Tracheal epithelial cell (primary cell): ENCODE measurements around the gene ST6GAL2. TPM values are rescaled to one million over a fixed set of nuclear protein-coding genes. Genes with fewer than 3 reads are reported as not detected.

ENCODE experiments used
- total RNA-seq: library from RNA; depleted of rRNA; stranded (reverse); fragments of >200 nt; gene quantifications from 2 replicates; pipeline ENCODE4 v1.2.1, GENCODE V29; 2014

Gene ST6GAL2, protein sequence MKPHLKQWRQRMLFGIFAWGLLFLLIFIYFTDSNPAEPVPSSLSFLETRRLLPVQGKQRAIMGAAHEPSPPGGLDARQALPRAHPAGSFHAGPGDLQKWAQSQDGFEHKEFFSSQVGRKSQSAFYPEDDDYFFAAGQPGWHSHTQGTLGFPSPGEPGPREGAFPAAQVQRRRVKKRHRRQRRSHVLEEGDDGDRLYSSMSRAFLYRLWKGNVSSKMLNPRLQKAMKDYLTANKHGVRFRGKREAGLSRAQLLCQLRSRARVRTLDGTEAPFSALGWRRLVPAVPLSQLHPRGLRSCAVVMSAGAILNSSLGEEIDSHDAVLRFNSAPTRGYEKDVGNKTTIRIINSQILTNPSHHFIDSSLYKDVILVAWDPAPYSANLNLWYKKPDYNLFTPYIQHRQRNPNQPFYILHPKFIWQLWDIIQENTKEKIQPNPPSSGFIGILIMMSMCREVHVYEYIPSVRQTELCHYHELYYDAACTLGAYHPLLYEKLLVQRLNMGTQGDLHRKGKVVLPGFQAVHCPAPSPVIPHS
- total RNA-seq: under 0.01 TPM in 1 of 2 replicates, not detected in the other

DNA sequence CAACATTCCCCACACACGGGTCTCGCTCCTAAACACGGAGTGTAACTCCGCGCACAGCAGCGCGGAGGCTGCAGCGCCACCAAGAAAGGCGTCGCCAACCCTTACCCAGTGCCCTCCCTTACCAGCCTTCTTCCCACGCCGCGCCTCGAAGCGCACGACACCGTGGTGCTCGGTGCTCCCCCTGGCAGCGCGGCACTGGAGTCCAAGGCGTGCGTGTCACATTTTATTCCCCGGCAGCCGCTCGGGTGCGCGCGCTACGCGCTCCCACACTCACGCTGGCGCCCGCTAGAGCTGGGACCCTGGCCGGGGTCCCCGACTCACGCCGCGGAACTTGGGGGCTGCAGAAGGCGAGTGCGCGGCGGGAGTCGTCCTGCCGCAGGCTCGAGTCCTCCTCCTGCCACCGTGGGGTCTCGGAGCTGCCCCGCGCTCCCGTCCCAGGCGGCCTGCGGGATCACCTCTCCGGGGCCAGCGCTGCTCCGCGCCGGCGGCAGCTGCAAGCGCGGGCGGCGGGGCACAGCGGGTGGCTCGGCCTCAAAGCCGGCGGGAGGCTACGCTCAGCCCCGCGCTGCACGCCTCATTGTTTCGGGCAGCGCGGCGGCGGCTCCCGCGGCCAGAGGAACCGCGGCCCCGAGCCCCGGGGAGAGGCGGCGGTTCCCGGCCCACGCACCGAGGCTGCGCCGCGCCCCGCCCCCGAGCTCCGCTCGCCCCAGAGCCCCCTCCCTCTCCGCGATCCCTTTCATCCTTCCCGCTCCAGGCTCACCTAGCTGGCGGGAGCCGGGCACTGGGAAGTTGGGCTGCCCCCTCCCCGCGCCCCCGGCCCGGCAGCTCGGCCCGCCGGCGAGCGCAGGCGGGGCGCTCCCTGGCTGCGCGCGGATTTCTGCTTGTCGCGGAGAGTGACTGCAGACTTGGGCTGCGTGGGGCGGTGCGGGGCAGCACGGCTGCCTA is at the start of gene ST6GAL2:
ST6GAL2 (minus strand) TSS at position 197 of the 945 bp plus-strand sequence. CDS start 42,190 bp downstream, outside the sequence.

